ENCODE results near the gene MPPED2. TPM values are rescaled to one million over a fixed set of nuclear protein-coding genes. Genes with fewer than 3 reads are reported as not detected.

MPPED2 gene
- total and polyA plus RNA-seq, 2 of the 13 experiments (the other 11 are each of a cell fraction or from before 2014, with no cell fraction given), result not detected

DNA sequence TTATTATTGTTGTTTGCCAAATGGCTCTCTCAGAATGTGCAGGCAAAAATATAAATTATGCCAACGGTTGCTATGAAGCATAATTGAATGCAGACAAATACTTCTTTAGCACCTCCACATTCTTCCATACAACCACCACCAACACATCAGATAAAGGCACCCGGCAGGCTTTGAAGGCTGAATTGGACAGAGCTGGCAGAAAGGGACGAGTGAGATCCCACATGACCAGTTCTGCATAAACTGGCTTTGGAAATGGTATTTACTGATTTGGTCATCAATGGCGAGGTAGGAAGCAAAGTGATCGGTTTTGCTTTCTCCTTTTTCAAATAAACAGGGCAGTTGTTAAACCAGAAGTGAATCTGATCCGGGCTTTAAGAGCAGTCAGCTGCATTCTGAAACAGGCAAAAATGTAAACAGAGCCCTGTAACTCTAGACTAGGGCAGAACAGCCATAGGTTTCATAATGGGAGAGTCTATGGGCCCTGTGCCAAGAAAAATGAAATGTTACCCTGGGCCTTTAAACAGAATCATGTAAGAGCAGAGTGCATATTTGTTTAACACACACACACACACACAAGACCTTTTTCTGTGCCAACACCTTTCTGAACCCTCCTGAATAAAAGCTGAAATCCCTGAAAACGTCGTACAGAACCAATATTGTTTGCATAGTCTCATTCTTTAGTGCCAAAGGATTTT lies 97.7 kb downstream of the MPPED2 start (continued):
- TF ChIP-seq ZBED4 (CRISPR knock-in tag; IDR thresholded peaks at IDR 0.05; ENCODE audit: borderline replicate concordance) (peak; percentile 61; the same call in 1 of the 2 replicates), ARNTL (CRISPR knock-in tag; IDR thresholded peaks at IDR 0.05) (no peak), ZKSCAN1 (IDR thresholded peaks at IDR 0.05; ENCODE audit: low read length) (no peak), LCORL (IDR thresholded peaks at IDR 0.05) (peak; percentile 37; the same call in 1 of the 2 replicates), LCORL (CRISPR knock-in tag; IDR thresholded peaks at IDR 0.05) (peak; percentile 54; the same call in 1 of the 2 replicates), ZNF205 (CRISPR knock-in tag; IDR thresholded peaks at IDR 0.05) (no peak; the same call in 1 of the 2 replicates), RBFOX2 (IDR thresholded peaks at IDR 0.05; ENCODE audit: low read depth, low read length) (no peak), FLYWCH1 (CRISPR knock-in tag; IDR thresholded peaks at IDR 0.05) (no peak), ZNF674 (CRISPR knock-in tag; IDR thresholded peaks at IDR 0.05; ENCODE audit: low read depth) (no peak), CBFB (CRISPR knock-in tag; IDR thresholded peaks at IDR 0.05) (no peak), ZNF180 (CRISPR knock-in tag; IDR thresholded peaks at IDR 0.05; ENCODE audit: borderline replicate concordance, low read depth) (no peak), ZNF234 (CRISPR knock-in tag; conservative IDR thresholded peaks at IDR 0.05) (no peak), BRCA1 (CRISPR knock-in tag; IDR thresholded peaks at IDR 0.05) (no peak), EEA1 (CRISPR knock-in tag; IDR thresholded peaks at IDR 0.05; ENCODE audit: borderline replicate concordance) (no peak)
- TF ChIP-seq, protein P1, sequence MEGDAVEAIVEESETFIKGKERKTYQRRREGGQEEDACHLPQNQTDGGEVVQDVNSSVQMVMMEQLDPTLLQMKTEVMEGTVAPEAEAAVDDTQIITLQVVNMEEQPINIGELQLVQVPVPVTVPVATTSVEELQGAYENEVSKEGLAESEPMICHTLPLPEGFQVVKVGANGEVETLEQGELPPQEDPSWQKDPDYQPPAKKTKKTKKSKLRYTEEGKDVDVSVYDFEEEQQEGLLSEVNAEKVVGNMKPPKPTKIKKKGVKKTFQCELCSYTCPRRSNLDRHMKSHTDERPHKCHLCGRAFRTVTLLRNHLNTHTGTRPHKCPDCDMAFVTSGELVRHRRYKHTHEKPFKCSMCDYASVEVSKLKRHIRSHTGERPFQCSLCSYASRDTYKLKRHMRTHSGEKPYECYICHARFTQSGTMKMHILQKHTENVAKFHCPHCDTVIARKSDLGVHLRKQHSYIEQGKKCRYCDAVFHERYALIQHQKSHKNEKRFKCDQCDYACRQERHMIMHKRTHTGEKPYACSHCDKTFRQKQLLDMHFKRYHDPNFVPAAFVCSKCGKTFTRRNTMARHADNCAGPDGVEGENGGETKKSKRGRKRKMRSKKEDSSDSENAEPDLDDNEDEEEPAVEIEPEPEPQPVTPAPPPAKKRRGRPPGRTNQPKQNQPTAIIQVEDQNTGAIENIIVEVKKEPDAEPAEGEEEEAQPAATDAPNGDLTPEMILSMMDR (CRISPR knock-in tag; IDR thresholded peaks at IDR 0.05), result no peak
- TF ChIP-seq, protein P2, sequence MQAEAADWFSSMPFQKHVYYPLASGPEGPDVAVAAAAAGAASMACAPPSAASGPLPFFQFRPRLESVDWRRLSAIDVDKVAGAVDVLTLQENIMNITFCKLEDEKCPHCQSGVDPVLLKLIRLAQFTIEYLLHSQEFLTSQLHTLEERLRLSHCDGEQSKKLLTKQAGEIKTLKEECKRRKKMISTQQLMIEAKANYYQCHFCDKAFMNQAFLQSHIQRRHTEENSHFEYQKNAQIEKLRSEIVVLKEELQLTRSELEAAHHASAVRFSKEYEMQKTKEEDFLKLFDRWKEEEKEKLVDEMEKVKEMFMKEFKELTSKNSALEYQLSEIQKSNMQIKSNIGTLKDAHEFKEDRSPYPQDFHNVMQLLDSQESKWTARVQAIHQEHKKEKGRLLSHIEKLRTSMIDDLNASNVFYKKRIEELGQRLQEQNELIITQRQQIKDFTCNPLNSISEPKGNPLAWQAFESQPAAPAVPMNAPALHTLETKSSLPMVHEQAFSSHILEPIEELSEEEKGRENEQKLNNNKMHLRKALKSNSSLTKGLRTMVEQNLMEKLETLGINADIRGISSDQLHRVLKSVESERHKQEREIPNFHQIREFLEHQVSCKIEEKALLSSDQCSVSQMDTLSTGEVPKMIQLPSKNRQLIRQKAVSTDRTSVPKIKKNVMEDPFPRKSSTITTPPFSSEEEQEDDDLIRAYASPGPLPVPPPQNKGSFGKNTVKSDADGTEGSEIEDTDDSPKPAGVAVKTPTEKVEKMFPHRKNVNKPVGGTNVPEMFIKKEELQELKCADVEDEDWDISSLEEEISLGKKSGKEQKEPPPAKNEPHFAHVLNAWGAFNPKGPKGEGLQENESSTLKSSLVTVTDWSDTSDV (CRISPR knock-in tag; IDR thresholded peaks at IDR 0.05), result no peak
- TF ChIP-seq, protein P3, sequence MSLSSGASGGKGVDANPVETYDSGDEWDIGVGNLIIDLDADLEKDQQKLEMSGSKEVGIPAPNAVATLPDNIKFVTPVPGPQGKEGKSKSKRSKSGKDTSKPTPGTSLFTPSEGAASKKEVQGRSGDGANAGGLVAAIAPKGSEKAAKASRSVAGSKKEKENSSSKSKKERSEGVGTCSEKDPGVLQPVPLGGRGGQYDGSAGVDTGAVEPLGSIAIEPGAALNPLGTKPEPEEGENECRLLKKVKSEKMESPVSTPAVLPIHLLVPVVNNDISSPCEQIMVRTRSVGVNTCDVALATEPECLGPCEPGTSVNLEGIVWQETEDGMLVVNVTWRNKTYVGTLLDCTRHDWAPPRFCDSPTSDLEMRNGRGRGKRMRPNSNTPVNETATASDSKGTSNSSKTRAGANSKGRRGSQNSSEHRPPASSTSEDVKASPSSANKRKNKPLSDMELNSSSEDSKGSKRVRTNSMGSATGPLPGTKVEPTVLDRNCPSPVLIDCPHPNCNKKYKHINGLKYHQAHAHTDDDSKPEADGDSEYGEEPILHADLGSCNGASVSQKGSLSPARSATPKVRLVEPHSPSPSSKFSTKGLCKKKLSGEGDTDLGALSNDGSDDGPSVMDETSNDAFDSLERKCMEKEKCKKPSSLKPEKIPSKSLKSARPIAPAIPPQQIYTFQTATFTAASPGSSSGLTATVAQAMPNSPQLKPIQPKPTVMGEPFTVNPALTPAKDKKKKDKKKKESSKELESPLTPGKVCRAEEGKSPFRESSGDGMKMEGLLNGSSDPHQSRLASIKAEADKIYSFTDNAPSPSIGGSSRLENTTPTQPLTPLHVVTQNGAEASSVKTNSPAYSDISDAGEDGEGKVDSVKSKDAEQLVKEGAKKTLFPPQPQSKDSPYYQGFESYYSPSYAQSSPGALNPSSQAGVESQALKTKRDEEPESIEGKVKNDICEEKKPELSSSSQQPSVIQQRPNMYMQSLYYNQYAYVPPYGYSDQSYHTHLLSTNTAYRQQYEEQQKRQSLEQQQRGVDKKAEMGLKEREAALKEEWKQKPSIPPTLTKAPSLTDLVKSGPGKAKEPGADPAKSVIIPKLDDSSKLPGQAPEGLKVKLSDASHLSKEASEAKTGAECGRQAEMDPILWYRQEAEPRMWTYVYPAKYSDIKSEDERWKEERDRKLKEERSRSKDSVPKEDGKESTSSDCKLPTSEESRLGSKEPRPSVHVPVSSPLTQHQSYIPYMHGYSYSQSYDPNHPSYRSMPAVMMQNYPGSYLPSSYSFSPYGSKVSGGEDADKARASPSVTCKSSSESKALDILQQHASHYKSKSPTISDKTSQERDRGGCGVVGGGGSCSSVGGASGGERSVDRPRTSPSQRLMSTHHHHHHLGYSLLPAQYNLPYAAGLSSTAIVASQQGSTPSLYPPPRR (CRISPR knock-in tag; IDR thresholded peaks at IDR 0.05; ENCODE audit: borderline replicate concordance), result peak; percentile 51; the same call in 1 of the 2 replicates
